Caco-2 (cell line): ENCODE measurements around the gene SMTN. TPM values are rescaled to one million over a fixed set of nuclear protein-coding genes. Genes with fewer than 3 reads are reported as not detected.
"Not testable (repeated sequence)": the region's sequence is repeated elsewhere in the genome, so short reads cannot be mapped to it uniquely, and the experiment has no call there.

Experiments
- BruUV-seq: library from RNA; stranded (reverse); fragments of 400-500 nt; replicated peaks from 2 replicates; lab custom pipeline; 2021; lab: Mats Ljungman, UMichigan
- CTCF ChIA-PET: fragments of 300-600 bp; sonication (Branson Sonifier 250); formaldehyde crosslinking; loops from one replicate; lab custom pipeline; 2022; ENCODE audit warnings: antibody characterized with exemption; lab: Charles Lee
- POLR2A ChIA-PET: fragments of 300-600 bp; sonication (Branson Sonifier 250); formaldehyde crosslinking; loops from one replicate; lab custom pipeline; 2022; ENCODE audit warnings: antibody characterized with exemption; lab: Charles Lee
- DNase-seq, 2 experiments: peaks; one replicate each; pipeline versions ENCODE4 v3.0.0 to v3.0.0-alpha.2; 2020 to 2022
- H3K27me3 ChIP-seq: replicated peaks from 2 replicates; pipeline ENCODE4 v1.6.0; 2011; ENCODE audit warnings: low read length; ENCODE audit not compliant: control insufficient read depth, insufficient read depth
- H3K36me3 ChIP-seq: 2 replicates; pipeline ENCODE4 v1.5.1; 2011; ENCODE audit warnings: low read length; ENCODE audit not compliant: control insufficient read depth, insufficient read depth
- H3K4me1 ChIP-seq: fragments of 250-450 bp; sonication (Bioruptor Pico); 2 replicates; pipeline ENCODE4 v1.5.1; 2020; ENCODE audit warnings: mild to moderate bottlenecking
- H3K4me3 ChIP-seq: 2 replicates; pipeline ENCODE4 v1.5.1; 2011; ENCODE audit warnings: low read depth, mild to moderate bottlenecking, control low read depth, low read length
- H3K9me3 ChIP-seq: fragments of 250-450 bp; sonication (Bioruptor Pico); 2 replicates; pipeline ENCODE4 v1.5.1; 2020; ENCODE audit warnings: mild to moderate bottlenecking, moderate library complexity
- H3K27ac Mint-ChIP-seq: one replicate; pipeline ENCODE4 v1.8.0; 2022; ENCODE audit warnings: mixed read lengths; ENCODE audit not compliant: unreplicated experiment
- H3K27me3 Mint-ChIP-seq: one replicate; pipeline ENCODE4 v1.8.0; 2022; ENCODE audit warnings: mixed read lengths; ENCODE audit not compliant: insufficient read depth, unreplicated experiment
- H3K36me3 Mint-ChIP-seq: one replicate; pipeline ENCODE4 v1.8.0; 2022; ENCODE audit warnings: mild to moderate bottlenecking, mixed read lengths; ENCODE audit not compliant: insufficient read depth, unreplicated experiment
- H3K4me1 Mint-ChIP-seq: one replicate; pipeline ENCODE4 v1.8.0; 2022; ENCODE audit warnings: low read depth, mixed read lengths; ENCODE audit not compliant: unreplicated experiment
- H3K4me3 Mint-ChIP-seq: one replicate; pipeline ENCODE4 v1.8.0; 2022; ENCODE audit warnings: mild to moderate bottlenecking, moderate library complexity, mixed read lengths; ENCODE audit not compliant: unreplicated experiment
- H3K9me3 Mint-ChIP-seq: one replicate; pipeline ENCODE4 v1.8.0; 2022; ENCODE audit warnings: mixed read lengths; ENCODE audit not compliant: unreplicated experiment
- CTCF ChIP-seq, 2 experiments: fragments of 200-600 bp in 1 of 2; IDR thresholded peaks; 1 replicate in 1 of 2; 2 replicates in 1 of 2; pipeline versions ENCODE4 v1.5.1 to v1.8.0; 2011 to 2022; ENCODE audit warnings: antibody characterized with exemption in 1 of 2, control low read depth in 1 of 2, inconsistent platforms in 1 of 2, low read depth in 1 of 2, low read length in 1 of 2, mild to moderate bottlenecking in 1 of 2, moderate library complexity in 1 of 2; ENCODE audit not compliant: insufficient read depth in 1 of 2, severe bottlenecking in 1 of 2, unreplicated experiment in 1 of 2
- intact Hi-C: fragments of 100-400 bp; cut with micrococcal nuclease; formaldehyde crosslinking; loops from one replicate; pipeline ENCODE4 v1.10.0; 2022; ENCODE audit not compliant: unreplicated experiment
- total RNA-seq: library from RNA; stranded (reverse); gene quantifications from 2 replicates; pipeline ENCODE4 v1.2.3, GENCODE V29; 2022

SMTN gene
- total RNA-seq, 1 experiment from 2014 or later: 71.0 TPM

GRCh38 chr22:31075961-31076360 is 5.2 kb upstream of the SMTN start:
- Mint-ChIP-seq H3K4me1 (peaks cover 12% of the 10 kb centered on the region), H3K4me3 (no peak overlapping the region), H3K27ac (no peak overlapping the region), H3K9me3 (no peaks in the 10 kb centered on the region), H3K36me3 (peaks cover 20% of the 10 kb centered on the region), H3K27me3 (no peaks in the 10 kb centered on the region)
- ChIA-PET CTCF (no interaction called here), POLR2A (no interaction called here)
- no peak overlapping the region for H3K4me3 ChIP-seq
- TF ChIP-seq CTCF (IDR thresholded peaks at IDR 0.05; ENCODE audit: insufficient read depth in 1 of 2, low read depth in 1 of 2, low read length in 1 of 2, severe bottlenecking in 1 of 2, unreplicated experiment in 1 of 2): no peak
- no peaks in the 10 kb centered on the region for H3K27me3 ChIP-seq
- BruUV-seq: no TSS peak
- intact Hi-C loops: no loop called here
- no peaks in the 10 kb centered on the region; the same call in 1 of the 2 replicates for H3K36me3 ChIP-seq
- no peak for DNase-seq
- peaks cover 19% of the 10 kb centered on the region for H3K4me1 ChIP-seq
- H3K9me3 ChIP-seq: no peaks in the 10 kb centered on the region

GRCh38 chr22:31077681-31078080 is 3.4 kb upstream of the SMTN start:
- H3K36me3 Mint-ChIP-seq: peaks cover 30% of the 10 kb centered on the region

GRCh38 chr22:31078389-31078788 is 2.7 kb upstream of the SMTN start:
- POLR2A ChIA-PET: interaction anchor here (0.5 to 3.4 kb wide), 4 partner anchors 14 to 487 kb away, joined by 3 to 60 read pairs (median 17); partner anchors contain the start of genes MORC2, PES1 and TUG1
- DNase-seq: not testable (repeated sequence)
- H3K27ac Mint-ChIP-seq: peak overlapping the region; percentile 85

More at GRCh38 chr22:31077681-31078080, 3.4 kb upstream of the SMTN start:
- H3K9me3 Mint-ChIP-seq: no peaks in the 10 kb centered on the region
- H3K4me3 Mint-ChIP-seq: no peak overlapping the region
- Histone ChIP-seq H3K9me3 (no peaks in the 10 kb centered on the region), H3K36me3 (no peaks in the 10 kb centered on the region; the same call in 1 of the 2 replicates), H3K27me3 (no peaks in the 10 kb centered on the region), H3K4me3 (no peak overlapping the region), H3K4me1 (peaks cover 31% of the 10 kb centered on the region)
- BruUV-seq: no TSS peak
- intact Hi-C loops: no loop called here
- DNase-seq: no peak
- TF ChIP-seq CTCF (IDR thresholded peaks at IDR 0.05; ENCODE audit: insufficient read depth in 1 of 2, low read depth in 1 of 2, low read length in 1 of 2, severe bottlenecking in 1 of 2, unreplicated experiment in 1 of 2): no peak
- H3K27ac Mint-ChIP-seq: peak overlapping the region; percentile 85
- ChIA-PET CTCF (no interaction called here), POLR2A (no interaction called here)
- H3K27me3 Mint-ChIP-seq: no peaks in the 10 kb centered on the region
- H3K4me1 Mint-ChIP-seq: peaks cover 25% of the 10 kb centered on the region

More at GRCh38 chr22:31078389-31078788, 2.7 kb upstream of the SMTN start:
- H3K27me3 Mint-ChIP-seq, H3K9me3 Mint-ChIP-seq, H3K36me3 ChIP-seq, H3K27me3 ChIP-seq, H3K4me3 ChIP-seq, intact Hi-C loops, H3K9me3 ChIP-seq, H3K4me3 Mint-ChIP-seq: not testable (repeated sequence)
- H3K4me1 ChIP-seq: peaks cover 37% of the 10 kb centered on the region
- Mint-ChIP-seq H3K36me3 (peaks cover 38% of the 10 kb centered on the region), H3K4me1 (peaks cover 30% of the 10 kb centered on the region)
- CTCF ChIA-PET: interaction anchor here (0.8 to 1.9 kb wide), 4 partner anchors 14 to 109 kb away, joined by 6 to 9 read pairs (median 7); partner anchors contain the start of genes MORC2, SELENOM and TUG1
- TSS peak; percentile 41 for BruUV-seq
